CD4-positive, alpha-beta T cell treated with Interleukin-4 for 4 hours (primary cell): ENCODE measurements around the gene NCSTN.

Source experiments
- DNase-seq: peaks from one replicate; pipeline ENCODE4 v3.0.0-alpha.2; 2020

NCSTN gene

GRCh38 chr1:160342953-160343869 lies at the start of gene NCSTN, which contains the start of gene COPA:
NCSTN (plus strand) TSS chr1:160343383; CDS start chr1:160343397, 14 bp downstream.
COPA (minus strand) TSS chr1:160343250; CDS start chr1:160343170, 80 bp downstream.
- peak; percentile 92 for DNase-seq

GRCh38 chr1:160296036-160296435 lies 47.1 kb upstream of the NCSTN start:
- DNase-seq: no peak

GRCh38 chr1:160300173-160300572 lies 43.0 kb upstream of the NCSTN start:
- no peak for DNase-seq

GRCh38 chr1:160307118-160307791 lies 35.9 kb upstream of the NCSTN start:
- no peak for DNase-seq

GRCh38 chr1:160308451-160309184 lies 34.6 kb upstream of the NCSTN start:
- DNase-seq: no peak

- DNase-seq: no peak
Observed at GRCh38 chr1:160309185-160309557, 34.0 kb upstream of the NCSTN start.

- no peak for DNase-seq
Observed at GRCh38 chr1:160309571-160309970, 33.6 kb upstream of the NCSTN start.

GRCh38 chr1:160315359-160315758 lies 27.8 kb upstream of the NCSTN start:
- no peak for DNase-seq

GRCh38 chr1:160322831-160323230 lies 20.4 kb upstream of the NCSTN start:
- no peak for DNase-seq

GRCh38 chr1:160325252-160325651 lies 17.9 kb upstream of the NCSTN start:
- DNase-seq: no peak

- DNase-seq: no peak
Observed at GRCh38 chr1:160326418-160326817, 16.8 kb upstream of the NCSTN start.

GRCh38 chr1:160328184-160328583 lies 15.0 kb upstream of the NCSTN start:
- DNase-seq: no peak

GRCh38 chr1:160330119-160330518 lies 13.1 kb upstream of the NCSTN start:
- DNase-seq: no peak

GRCh38 chr1:160332516-160332915 lies 10.7 kb upstream of the NCSTN start:
- DNase-seq: no peak

GRCh38 chr1:160338580-160338979 lies 4.6 kb upstream of the NCSTN start:
- no peak for DNase-seq

- no peak for DNase-seq
Observed at GRCh38 chr1:160340146-160340545, 3.0 kb upstream of the NCSTN start.

GRCh38 chr1:160340866-160341265 lies 2.3 kb upstream of the NCSTN start:
- no peak for DNase-seq

- DNase-seq: no peak
Observed at GRCh38 chr1:160342526-160342925, 657 bp upstream of the NCSTN start.

GRCh38 chr1:160344241-160344640 lies 1.1 kb downstream of the NCSTN start:
- DNase-seq: no peak

GRCh38 chr1:160344936-160345335 lies 1.8 kb downstream of the NCSTN start:
- no peak for DNase-seq

- no peak for DNase-seq
Observed at GRCh38 chr1:160346463-160346862, 3.3 kb downstream of the NCSTN start.

- DNase-seq: no peak
Observed at GRCh38 chr1:160346958-160347357, 3.8 kb downstream of the NCSTN start.

GRCh38 chr1:160351629-160352028 lies 8.4 kb downstream of the NCSTN start:
- DNase-seq: no peak
